OCI-LY3 (cell line): ENCODE data around the gene MTHFD1L.

Experiments
- H2AFZ ChIP-seq: fragments of 200-600, 300-600 bp; shearing (Covaris generic); 2 replicates; pipeline ENCODE4 v1.6.0; 2014; ENCODE audit warnings: antibody characterized with exemption, low read depth, low read length
- H3K27ac ChIP-seq: fragments of 200-600, 300-600 bp; sonication (generic); 2 replicates; pipeline ENCODE4 v1.5.1; 2014; ENCODE audit warnings: mild to moderate bottlenecking, low read length, moderate library complexity, mixed read lengths
- H3K27me3 ChIP-seq: fragments of 200-600, 300-600 bp; sonication (generic); 2 replicates; pipeline ENCODE4 v1.6.1; 2014; ENCODE audit warnings: low read depth, low read length, mixed read lengths
- H3K36me3 ChIP-seq: fragments of 200-600, 300-600 bp; sonication (generic); replicated peaks from 2 replicates; pipeline ENCODE3; 2014; ENCODE audit warnings: low read depth, low read length, mixed read lengths
- H3K4me1 ChIP-seq: fragments of 300-600, 200-600 bp; sonication (generic); 2 replicates; pipeline ENCODE4 v1.6.1; 2014; ENCODE audit warnings: low read length, mixed read lengths
- H3K4me2 ChIP-seq: fragments of 200-600, 300-600 bp; sonication (generic); 2 replicates; pipeline ENCODE4 v1.6.1; 2014; ENCODE audit warnings: low read length, mixed read lengths
- H3K4me3 ChIP-seq: fragments of 300-600, 200-600 bp; sonication (generic); 2 replicates; pipeline ENCODE4 v1.5.1; 2014; ENCODE audit warnings: antibody characterized with exemption, mild to moderate bottlenecking, low read length, moderate library complexity
- H3K79me2 ChIP-seq: fragments of 300-600, 200-600 bp; shearing (Covaris generic); 2 replicates; pipeline ENCODE4 v1.6.1; 2014; ENCODE audit warnings: mild to moderate bottlenecking, low read length, mixed read lengths
- H3K9ac ChIP-seq: fragments of 300-600, 200-600 bp; shearing (Covaris generic); 2 replicates; pipeline ENCODE4 v1.6.0; 2014; ENCODE audit warnings: mild to moderate bottlenecking, low read length, moderate library complexity
- H3K9me3 ChIP-seq: fragments of 200-600, 300-600 bp; shearing (Covaris generic); 2 replicates; pipeline ENCODE4 v1.6.1; 2014; ENCODE audit warnings: low read length, mixed read lengths; ENCODE audit not compliant: insufficient read depth
- H4K20me1 ChIP-seq: fragments of 200-600, 300-600 bp; sonication (generic); 2 replicates; pipeline ENCODE4 v1.6.1; 2016; ENCODE audit warnings: low read length, mixed read lengths; ENCODE audit not compliant: insufficient read depth
- EZH2phosphoT487 ChIP-seq: fragments of 200-600 bp; shearing (Covaris generic); IDR thresholded peaks from 2 replicates; pipeline ENCODE4 v1.6.1; 2018; ENCODE audit warnings: antibody characterized with exemption, mixed run types, low read depth
- TF ChIP-seq, protein P1 (sequence below): fragments of 200-600, 300-600 bp; sonication (generic); IDR thresholded peaks from 2 replicates; pipeline ENCODE4 v1.5.1; 2014; ENCODE audit warnings: antibody characterized with exemption, low read length, low read depth

MTHFD1L gene

DNA sequence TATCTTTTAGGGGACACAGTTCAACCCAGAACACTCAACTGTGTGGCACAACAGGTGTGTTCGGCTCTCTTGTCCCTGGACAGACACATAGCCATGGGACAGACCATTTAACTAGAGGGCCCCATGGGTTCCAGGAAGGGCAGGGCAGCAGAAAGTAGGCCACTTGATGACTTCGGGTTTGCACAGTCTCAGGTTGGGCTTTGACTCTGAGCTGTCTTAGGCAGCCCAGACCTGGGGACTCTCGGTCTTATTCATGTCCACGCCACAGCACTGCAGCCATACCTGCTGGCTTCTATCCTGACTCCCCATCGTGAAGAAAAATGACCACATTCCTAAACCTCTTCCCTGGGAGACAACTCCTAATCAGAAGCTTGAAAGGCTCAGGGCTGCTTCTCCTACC, 228.2 kb downstream of the MTHFD1L start:
- Histone ChIP-seq H3K4me3 (no peak overlapping the region), H4K20me1 (no peaks in the 10 kb centered on the region), H3K9ac (no peak overlapping the region), H3K79me2 (no peaks in the 10 kb centered on the region), H2AFZ (no peak overlapping the region), H3K36me3 (peaks cover 18% of the 10 kb centered on the region), H3K27me3 (no peaks in the 10 kb centered on the region), H3K9me3 (no peaks in the 10 kb centered on the region), H3K4me2 (no peak overlapping the region), H3K27ac (no peak overlapping the region), H3K4me1 (no peaks in the 10 kb centered on the region)
- no peak for TF ChIP-seq EZH2phosphoT487
- TF ChIP-seq, protein P1, sequence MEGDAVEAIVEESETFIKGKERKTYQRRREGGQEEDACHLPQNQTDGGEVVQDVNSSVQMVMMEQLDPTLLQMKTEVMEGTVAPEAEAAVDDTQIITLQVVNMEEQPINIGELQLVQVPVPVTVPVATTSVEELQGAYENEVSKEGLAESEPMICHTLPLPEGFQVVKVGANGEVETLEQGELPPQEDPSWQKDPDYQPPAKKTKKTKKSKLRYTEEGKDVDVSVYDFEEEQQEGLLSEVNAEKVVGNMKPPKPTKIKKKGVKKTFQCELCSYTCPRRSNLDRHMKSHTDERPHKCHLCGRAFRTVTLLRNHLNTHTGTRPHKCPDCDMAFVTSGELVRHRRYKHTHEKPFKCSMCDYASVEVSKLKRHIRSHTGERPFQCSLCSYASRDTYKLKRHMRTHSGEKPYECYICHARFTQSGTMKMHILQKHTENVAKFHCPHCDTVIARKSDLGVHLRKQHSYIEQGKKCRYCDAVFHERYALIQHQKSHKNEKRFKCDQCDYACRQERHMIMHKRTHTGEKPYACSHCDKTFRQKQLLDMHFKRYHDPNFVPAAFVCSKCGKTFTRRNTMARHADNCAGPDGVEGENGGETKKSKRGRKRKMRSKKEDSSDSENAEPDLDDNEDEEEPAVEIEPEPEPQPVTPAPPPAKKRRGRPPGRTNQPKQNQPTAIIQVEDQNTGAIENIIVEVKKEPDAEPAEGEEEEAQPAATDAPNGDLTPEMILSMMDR, result no peak

- Histone ChIP-seq H3K36me3 (peaks cover 18% of the 10 kb centered on the region), H3K4me2 (no peak overlapping the region), H3K27me3 (no peaks in the 10 kb centered on the region)
These were observed 230.2 kb downstream of the MTHFD1L start for GRCh38 chr6:151095538-151096254.

DNA sequence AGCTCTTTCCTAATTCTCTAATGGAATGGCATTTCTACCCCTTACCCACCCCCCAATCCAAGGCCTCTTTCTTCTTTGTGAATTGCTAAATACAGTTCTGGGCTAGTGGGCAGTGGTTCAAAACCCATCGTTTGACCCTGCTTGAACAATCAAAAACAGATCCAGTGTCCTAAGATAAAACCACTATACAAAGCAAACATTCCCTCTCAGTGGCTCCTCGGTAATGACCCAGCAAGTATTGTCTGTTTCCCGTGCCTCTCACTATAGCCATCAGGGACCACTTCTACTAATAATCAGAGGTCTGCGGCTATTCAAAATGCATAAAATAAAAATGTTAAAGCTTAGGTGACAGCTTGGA, 230.7 kb downstream of the MTHFD1L start:
- H4K20me1 ChIP-seq, result no peaks in the 10 kb centered on the region
- TF ChIP-seq, protein P1, result no peak
- no peak for TF ChIP-seq EZH2phosphoT487
- H2AFZ ChIP-seq, result no peak overlapping the region
- H3K4me1 ChIP-seq, result no peaks in the 10 kb centered on the region
- H3K27me3 ChIP-seq, result no peaks in the 10 kb centered on the region
- H3K4me2 ChIP-seq, result no peak overlapping the region
- H3K9me3 ChIP-seq, result no peaks in the 10 kb centered on the region
- H3K79me2 ChIP-seq, result no peaks in the 10 kb centered on the region
- H3K4me3 ChIP-seq, result no peak overlapping the region
- H3K9ac ChIP-seq, result no peak overlapping the region
- H3K27ac ChIP-seq, result no peak overlapping the region
- peaks cover 18% of the 10 kb centered on the region for H3K36me3 ChIP-seq

More at GRCh38 chr6:151095538-151096254, 230.2 kb downstream of the MTHFD1L start:
- Histone ChIP-seq H2AFZ (no peak overlapping the region), H3K79me2 (no peaks in the 10 kb centered on the region), H3K9me3 (no peaks in the 10 kb centered on the region), H4K20me1 (no peaks in the 10 kb centered on the region), H3K27ac (no peak overlapping the region), H3K4me3 (no peak overlapping the region), H3K4me1 (no peaks in the 10 kb centered on the region), H3K9ac (no peak overlapping the region)
- TF ChIP-seq EZH2phosphoT487, result no peak
- TF ChIP-seq, protein P1, result no peak

DNA sequence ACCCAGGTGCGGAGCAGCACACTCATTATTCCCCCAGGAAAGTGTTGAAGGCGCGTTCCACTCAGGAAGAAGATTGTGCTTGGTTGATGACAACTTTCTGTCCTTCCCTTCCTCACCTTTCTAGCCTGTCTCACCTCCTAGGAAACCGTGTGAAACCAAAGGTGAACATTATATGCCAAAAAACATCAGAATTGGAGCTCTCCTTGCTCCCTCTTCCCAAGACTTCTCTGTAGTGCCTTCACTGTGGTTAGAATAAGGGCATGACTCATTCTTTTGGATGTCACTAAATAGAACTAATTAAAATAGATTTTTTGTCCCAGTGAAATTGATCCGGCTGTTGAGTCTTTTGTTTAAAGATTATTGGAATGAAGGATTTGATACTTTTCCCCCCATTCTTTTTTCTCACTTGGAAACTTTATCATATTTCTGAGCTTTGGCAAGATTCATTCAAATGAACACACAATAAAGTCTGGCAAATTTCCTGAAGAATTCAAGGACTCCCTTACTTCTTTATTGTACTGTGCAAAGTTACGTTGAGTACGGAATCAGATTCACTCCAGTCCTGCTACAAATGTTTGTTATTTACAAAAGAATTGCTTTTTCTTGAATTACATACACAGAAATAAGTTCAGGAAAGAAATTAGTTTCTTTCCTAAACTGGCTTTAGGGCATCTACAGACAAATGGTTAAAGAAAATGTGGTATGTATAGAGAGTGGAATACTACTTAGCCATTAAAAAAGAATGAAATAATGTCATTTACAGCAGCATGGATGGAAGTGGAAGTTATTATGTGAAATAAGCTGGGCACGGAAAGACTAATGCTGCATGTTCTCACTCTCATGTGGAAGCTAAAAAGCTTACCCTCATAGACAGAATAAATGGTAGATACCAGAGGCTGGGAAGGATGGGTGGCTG, 231.4 kb downstream of the MTHFD1L start:
- no peaks in the 10 kb centered on the region for H3K79me2 ChIP-seq
- no peaks in the 10 kb centered on the region for H3K9me3 ChIP-seq
- H3K36me3 ChIP-seq, result peaks cover 20% of the 10 kb centered on the region
- no peaks in the 10 kb centered on the region for H3K4me1 ChIP-seq
- H3K9ac ChIP-seq, result no peak overlapping the region
- no peak overlapping the region for H2AFZ ChIP-seq
- H4K20me1 ChIP-seq, result no peaks in the 10 kb centered on the region
- H3K4me3 ChIP-seq, result no peak overlapping the region
- H3K27ac ChIP-seq, result no peak overlapping the region
- H3K27me3 ChIP-seq, result no peaks in the 10 kb centered on the region
- TF ChIP-seq, protein P1, result no peak
- TF ChIP-seq EZH2phosphoT487, result no peak
- no peak overlapping the region for H3K4me2 ChIP-seq
